ENCODE results near the gene ZBTB7C. TPM values are rescaled to one million over a fixed set of nuclear protein-coding genes. Genes with fewer than 3 reads are reported as not detected.
A peak's percentile ranks its signal among the peaks of the same experiment; 100 is the strongest.

Gene ZBTB7C
- total RNA-seq, 2 experiments from 2014 or later: not detected

- intact Hi-C loops (cut with micrococcal nuclease): no loop called here
- ChIA-PET CTCF (no interaction called here), POLR2A (no interaction called here)
- DNase-seq: no peak
- TF ChIP-seq, protein P1, sequence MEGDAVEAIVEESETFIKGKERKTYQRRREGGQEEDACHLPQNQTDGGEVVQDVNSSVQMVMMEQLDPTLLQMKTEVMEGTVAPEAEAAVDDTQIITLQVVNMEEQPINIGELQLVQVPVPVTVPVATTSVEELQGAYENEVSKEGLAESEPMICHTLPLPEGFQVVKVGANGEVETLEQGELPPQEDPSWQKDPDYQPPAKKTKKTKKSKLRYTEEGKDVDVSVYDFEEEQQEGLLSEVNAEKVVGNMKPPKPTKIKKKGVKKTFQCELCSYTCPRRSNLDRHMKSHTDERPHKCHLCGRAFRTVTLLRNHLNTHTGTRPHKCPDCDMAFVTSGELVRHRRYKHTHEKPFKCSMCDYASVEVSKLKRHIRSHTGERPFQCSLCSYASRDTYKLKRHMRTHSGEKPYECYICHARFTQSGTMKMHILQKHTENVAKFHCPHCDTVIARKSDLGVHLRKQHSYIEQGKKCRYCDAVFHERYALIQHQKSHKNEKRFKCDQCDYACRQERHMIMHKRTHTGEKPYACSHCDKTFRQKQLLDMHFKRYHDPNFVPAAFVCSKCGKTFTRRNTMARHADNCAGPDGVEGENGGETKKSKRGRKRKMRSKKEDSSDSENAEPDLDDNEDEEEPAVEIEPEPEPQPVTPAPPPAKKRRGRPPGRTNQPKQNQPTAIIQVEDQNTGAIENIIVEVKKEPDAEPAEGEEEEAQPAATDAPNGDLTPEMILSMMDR (IDR thresholded peaks at IDR 0.05): no peak
- H3K9me3 Mint-ChIP-seq: no peaks in the 10 kb centered on the region
- no peak overlapping the region for H3K27ac Mint-ChIP-seq
- no peak for ATAC-seq
- peaks cover 8% of the 10 kb centered on the region for H3K27me3 Mint-ChIP-seq
- H3K4me1 Mint-ChIP-seq (ENCODE audit: low read depth): no peaks in the 10 kb centered on the region
- no peak overlapping the region for H3K4me3 Mint-ChIP-seq
- H3K36me3 Mint-ChIP-seq (ENCODE audit: low read depth): no peaks in the 10 kb centered on the region
These were observed 180.3 kb downstream of the ZBTB7C start for GRCh38 chr18:48228841-48229240.

DNA sequence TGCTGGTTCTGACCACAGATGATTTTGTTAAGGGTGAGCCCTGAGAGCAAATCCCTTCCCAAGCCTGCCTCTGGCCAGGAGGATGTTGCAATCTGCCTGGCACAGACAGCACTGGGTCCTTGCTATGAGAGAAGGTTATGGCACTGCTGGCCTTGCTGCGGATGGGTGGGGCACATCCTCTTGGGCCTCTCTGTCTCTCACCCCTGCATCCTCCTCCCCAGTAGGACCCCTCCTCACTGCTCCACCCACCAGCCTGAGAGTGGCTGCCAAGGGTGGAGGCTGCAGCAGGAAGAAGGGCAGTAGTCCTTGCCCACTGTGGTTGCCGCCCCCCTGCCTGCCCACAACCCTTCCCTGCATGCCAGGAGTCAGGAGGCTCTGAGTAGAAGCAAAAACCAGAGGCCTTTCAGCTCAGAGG, 180.9 kb downstream of the ZBTB7C start:
- CTCF ChIA-PET: no interaction called here
- intact Hi-C loops (cut with micrococcal nuclease): no loop called here
- POLR2A ChIA-PET: no interaction called here
- Mint-ChIP-seq H3K4me1 (ENCODE audit: low read depth) (no peaks in the 10 kb centered on the region), H3K27me3 (peaks cover 8% of the 10 kb centered on the region), H3K4me3 (no peak overlapping the region), H3K36me3 (ENCODE audit: low read depth) (no peaks in the 10 kb centered on the region), H3K9me3 (no peaks in the 10 kb centered on the region), H3K27ac (no peak overlapping the region)
- TF ChIP-seq, protein P1 (IDR thresholded peaks at IDR 0.05): no peak
- DNase-seq (no peak), ATAC-seq (no peak)

GRCh38 chr18:48227206-48227605, 182.0 kb downstream of the ZBTB7C start:
- no peaks in the 10 kb centered on the region for H3K9me3 Mint-ChIP-seq
- peaks cover 8% of the 10 kb centered on the region for H3K27me3 Mint-ChIP-seq
- POLR2A ChIA-PET: no interaction called here
- H3K27ac Mint-ChIP-seq: no peak overlapping the region
- CTCF ChIA-PET: no interaction called here
- intact Hi-C loops (cut with micrococcal nuclease): no loop called here
- H3K4me3 Mint-ChIP-seq: no peak overlapping the region
- TF ChIP-seq, protein P1 (IDR thresholded peaks at IDR 0.05): no peak
- ATAC-seq (peak; percentile 45), DNase-seq (no peak)
- H3K4me1 Mint-ChIP-seq (ENCODE audit: low read depth): no peaks in the 10 kb centered on the region
- no peaks in the 10 kb centered on the region for H3K36me3 Mint-ChIP-seq (ENCODE audit: low read depth)

- TF ChIP-seq, protein P1 (IDR thresholded peaks at IDR 0.05): no peak
- Mint-ChIP-seq H3K36me3 (ENCODE audit: low read depth) (no peaks in the 10 kb centered on the region), H3K27ac (no peak overlapping the region), H3K4me3 (no peak overlapping the region), H3K4me1 (ENCODE audit: low read depth) (no peaks in the 10 kb centered on the region), H3K27me3 (peaks cover 7% of the 10 kb centered on the region), H3K9me3 (no peaks in the 10 kb centered on the region)
- intact Hi-C loops (cut with micrococcal nuclease): no loop called here
- POLR2A ChIA-PET: no interaction called here
- no peak for DNase-seq
- no peak for ATAC-seq
- CTCF ChIA-PET: no interaction called here
These were observed 182.8 kb downstream of the ZBTB7C start for GRCh38 chr18:48226401-48226800.

DNA sequence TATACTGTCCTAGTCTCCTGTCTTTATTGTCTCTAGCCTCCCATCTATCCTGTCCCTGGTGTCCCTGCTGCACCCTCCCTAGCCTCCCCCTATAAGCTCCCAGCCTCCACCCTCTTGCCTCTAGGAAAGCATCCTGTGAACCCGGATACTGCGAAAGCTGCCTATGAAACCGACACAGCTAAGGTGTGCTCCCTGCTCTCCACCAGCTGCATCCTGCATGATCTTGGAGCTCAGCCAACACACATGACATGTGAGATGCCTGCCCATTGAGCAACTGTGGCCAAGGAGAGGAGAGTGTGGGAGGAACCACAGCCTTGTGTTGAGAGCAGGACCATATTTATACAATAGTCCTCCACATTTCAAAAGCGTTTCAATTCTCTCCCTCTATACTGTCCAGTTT, 187.1 kb downstream of the ZBTB7C start:
- H3K4me3 Mint-ChIP-seq: no peak overlapping the region
- peak; percentile 30 for ATAC-seq
- H3K27me3 Mint-ChIP-seq: peaks cover 2% of the 10 kb centered on the region
- POLR2A ChIA-PET: interaction anchor here (1.1 kb wide), 1 partner anchor 56 kb away, joined by 3 read pairs; no protein-coding TSS in a partner anchor
- DNase-seq: peak; percentile 27
- H3K27ac Mint-ChIP-seq: no peak overlapping the region
- TF ChIP-seq, protein P1 (IDR thresholded peaks at IDR 0.05): no peak
- H3K4me1 Mint-ChIP-seq (ENCODE audit: low read depth): no peaks in the 10 kb centered on the region
- H3K9me3 Mint-ChIP-seq: no peaks in the 10 kb centered on the region
- CTCF ChIA-PET: no interaction called here
- no peaks in the 10 kb centered on the region for H3K36me3 Mint-ChIP-seq (ENCODE audit: low read depth)
- intact Hi-C loops (cut with micrococcal nuclease): no loop called here

All from activated CD8-positive, alpha-beta T cell treated with anti-CD3 and anti-CD28 coated beads for 36 hours (primary cell).